OCI-LY7 (cell line): ENCODE measurements around the gene NACA2.

Experiments
- CTCF ChIP-seq: fragments of 200-600 bp; sonication (generic); conservative IDR thresholded peaks from 2 replicates; pipeline ENCODE4 v1.5.1; 2014; ENCODE audit warnings: mild to moderate bottlenecking, antibody characterized with exemption, low read length, moderate library complexity, mixed read lengths
- EZH2phosphoT487 ChIP-seq: fragments of 200-600 bp; sonication (generic); IDR thresholded peaks from 2 replicates; pipeline ENCODE4 v1.6.1; 2018; ENCODE audit warnings: low read depth, borderline replicate concordance, mild to moderate bottlenecking, mixed run types, antibody characterized with exemption, low read length, moderate library complexity, mixed read lengths

- TF ChIP-seq CTCF (no peak), EZH2phosphoT487 (no peak)
These were observed 36.1 kb upstream of the NACA2 start for GRCh38 chr17:61627125-61627524.
